Measurements from ENCODE around the gene KCNMB2. TPM values are rescaled to one million over a fixed set of nuclear protein-coding genes. Genes with fewer than 3 reads are reported as not detected.
"Not testable (repeated sequence)": the region's sequence is repeated elsewhere in the genome, so short reads cannot be mapped to it uniquely, and the experiment has no call there.

KCNMB2 gene
- total RNA-seq, 4 donors from 2014 or later: 0.82 TPM; not detected in 3

- intact Hi-C loops (cut with DNase I; ENCODE audit: low total_unique reads): no loop called here
- Histone ChIP-seq H3K27me3 (no peaks in the 10 kb centered on the region), H3K36me3 (no peaks in the 10 kb centered on the region), H3K4me1 (peaks cover 0 to 3% (median 1%) of the 10 kb centered on the region in 4 donors), H3K4me3 (no peak overlapping the region), H3K9me3 (no peaks in the 10 kb centered on the region), H3K27ac (no peak overlapping the region)
- in situ Hi-C loops (cut with MboI; ENCODE audit: low pct_ligation_motif_present in 1 of 4, low pct_unique_long_range_greater_than_20kb in 1 of 4, low sequenced_read_pairs in 3 of 4): no loop called here
- no peak for DNase-seq
- TF ChIP-seq CTCF (IDR thresholded peaks at IDR 0.05) (no peak), POLR2A (IDR thresholded peaks at IDR 0.05) (no peak), POLR2AphosphoS5 (IDR thresholded peaks at IDR 0.05) (no peak), EP300 (IDR thresholded peaks at IDR 0.05; ENCODE audit: low read depth) (no peak)
- WGBS, 2 donors (ENCODE audit: low coverage in 1 of 2): 69 to 81% methylated on average over 3 of the region's 3 CpGs
These were observed 200.1 kb downstream of the KCNMB2 start for GRCh38 chr3:178736300-178736699.

GRCh38 chr3:178739720-178740119 lies 203.5 kb downstream of the KCNMB2 start:
- TF ChIP-seq POLR2AphosphoS5 (IDR thresholded peaks at IDR 0.05): no peak
- no peak for TF ChIP-seq POLR2A (IDR thresholded peaks at IDR 0.05)
- no peak for TF ChIP-seq EP300 (IDR thresholded peaks at IDR 0.05; ENCODE audit: low read depth)
- no peak for TF ChIP-seq CTCF (IDR thresholded peaks at IDR 0.05)
- WGBS, 2 donors (ENCODE audit: low coverage in 1 of 2): 91% methylated on average over 3 of the region's 3 CpGs
- no peak for DNase-seq
- in situ Hi-C loops (cut with MboI; ENCODE audit: low pct_ligation_motif_present in 1 of 4, low pct_unique_long_range_greater_than_20kb in 1 of 4, low sequenced_read_pairs in 3 of 4): no loop called here
- no peak overlapping the region for H3K4me3 ChIP-seq
- no peaks in the 10 kb centered on the region for H3K27me3 ChIP-seq
- peaks cover 0 to 7% (median 2%) of the 10 kb centered on the region in 4 donors for H3K4me1 ChIP-seq
- no peak overlapping the region for H3K27ac ChIP-seq
- no peaks in the 10 kb centered on the region for H3K36me3 ChIP-seq
- no peaks in the 10 kb centered on the region for H3K9me3 ChIP-seq
- intact Hi-C loops (cut with DNase I; ENCODE audit: low total_unique reads): loop anchor here (10.0 kb wide), 1 partner anchor 1835 kb away; no protein-coding TSS in a partner anchor

DNA sequence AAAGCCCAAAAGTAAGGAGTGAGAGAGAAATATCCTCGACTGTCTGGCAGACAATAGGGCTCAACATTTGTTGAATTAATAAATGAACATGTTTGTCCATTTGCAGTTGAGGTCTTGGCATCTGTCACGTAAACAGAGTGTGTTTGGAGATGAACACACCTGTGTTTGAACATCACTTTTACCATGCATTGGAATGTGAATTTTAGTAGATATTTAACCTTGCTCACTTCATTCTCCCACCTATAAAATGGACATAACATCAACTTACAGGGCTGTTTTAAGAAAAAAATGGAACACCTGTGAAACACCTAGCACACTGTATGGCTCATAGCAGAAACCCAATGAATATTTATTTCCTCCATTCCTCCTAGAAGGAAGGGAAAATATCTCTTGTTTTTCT lies 204.8 kb downstream of the KCNMB2 start:
- Histone ChIP-seq H3K4me1 (peaks cover 0 to 7% (median 2%) of the 10 kb centered on the region in 4 donors), H3K27me3 (no peaks in the 10 kb centered on the region), H3K27ac (no peak overlapping the region), H3K4me3 (no peak overlapping the region), H3K36me3 (no peaks in the 10 kb centered on the region), H3K9me3 (no peaks in the 10 kb centered on the region)
- in situ Hi-C loops (cut with MboI; ENCODE audit: low pct_ligation_motif_present in 1 of 4, low pct_unique_long_range_greater_than_20kb in 1 of 4, low sequenced_read_pairs in 3 of 4): no loop called here
- no peak for DNase-seq
- no peak for TF ChIP-seq EP300 (IDR thresholded peaks at IDR 0.05; ENCODE audit: low read depth)
- TF ChIP-seq POLR2A (IDR thresholded peaks at IDR 0.05): no peak
- TF ChIP-seq POLR2AphosphoS5 (IDR thresholded peaks at IDR 0.05): no peak
- no peak for TF ChIP-seq CTCF (IDR thresholded peaks at IDR 0.05)
- WGBS, 2 donors (ENCODE audit: low coverage in 1 of 2): 44 to 68% methylated on average over 2 of the region's 2 CpGs
- intact Hi-C loops (cut with DNase I; ENCODE audit: low total_unique reads): loop anchor here (10.0 kb wide), 1 partner anchor 1836 kb away; no protein-coding TSS in a partner anchor

DNA sequence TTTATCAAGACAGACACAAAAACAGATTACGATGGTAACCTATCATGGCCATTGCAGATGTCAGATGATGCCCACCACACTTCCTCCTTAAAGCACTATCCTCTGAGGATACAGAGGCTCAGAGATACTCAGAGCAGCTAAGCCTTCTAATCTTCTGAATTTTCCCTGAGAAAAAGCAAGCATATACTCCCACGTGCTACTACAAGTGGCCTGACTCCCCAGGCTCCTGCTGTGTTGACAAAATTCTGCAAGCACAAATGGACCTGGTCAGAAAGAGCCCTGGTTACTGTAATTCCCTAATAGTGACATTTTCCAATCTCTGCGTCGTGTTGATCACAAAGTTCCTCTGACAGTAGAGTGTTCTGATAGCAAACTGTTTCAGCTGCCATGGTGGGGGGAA lies 207.1 kb downstream of the KCNMB2 start:
- Histone ChIP-seq H3K9me3 (no peaks in the 10 kb centered on the region), H3K27ac (no peak overlapping the region)

DNA sequence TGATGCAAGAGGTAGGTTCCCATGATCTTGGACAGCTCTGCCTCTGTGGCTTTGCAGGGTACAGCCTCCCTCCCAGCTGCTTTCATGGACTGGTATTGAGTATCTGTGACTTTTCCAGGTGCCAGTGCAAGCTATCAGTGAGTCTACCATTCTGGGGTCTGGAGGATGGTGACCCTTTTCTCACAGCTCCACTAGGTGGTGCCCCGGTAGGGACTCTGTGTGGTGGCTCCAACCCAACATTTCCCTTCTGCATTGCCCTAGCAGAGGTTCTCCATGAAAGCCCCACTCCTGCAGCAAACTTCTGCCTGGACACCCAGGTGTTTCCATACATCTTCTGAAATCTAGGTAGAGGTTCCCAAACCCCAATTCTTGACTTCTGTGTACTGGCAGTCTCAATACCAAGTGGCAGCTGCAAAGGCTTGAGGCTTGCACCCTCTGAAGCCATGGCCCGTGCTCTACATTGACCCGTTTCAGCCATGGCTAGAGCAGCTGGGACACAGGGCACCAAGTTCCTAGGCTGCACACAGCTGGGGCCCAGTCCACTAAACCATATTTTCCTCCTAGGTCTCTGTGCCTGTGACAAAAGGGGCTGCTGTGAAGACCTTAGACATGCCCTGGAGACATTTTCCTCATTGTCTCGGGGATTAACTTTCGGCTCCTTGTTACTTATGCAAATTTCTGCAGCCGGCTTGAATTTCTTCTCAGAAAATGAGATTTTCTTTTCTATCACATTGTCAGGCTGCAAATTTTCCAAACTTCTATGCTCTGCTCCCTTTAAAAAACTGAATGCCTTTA lies 209.8 kb downstream of the KCNMB2 start:
- H3K4me3 ChIP-seq; H3K27me3 ChIP-seq; H3K27ac ChIP-seq; H3K36me3 ChIP-seq; DNase-seq; H3K9me3 ChIP-seq; in situ Hi-C loops (cut with MboI; ENCODE audit: low pct_ligation_motif_present in 1 of 4, low pct_unique_long_range_greater_than_20kb in 1 of 4, low sequenced_read_pairs in 3 of 4): not testable (repeated sequence)
- intact Hi-C loops (cut with DNase I; ENCODE audit: low total_unique reads): loop anchor here (10.0 kb wide), 1 partner anchor 1841 kb away; no protein-coding TSS in a partner anchor
- WGBS, 2 donors (ENCODE audit: low coverage in 1 of 2): 69 to 71% methylated on average over 1 to 6 of the region's 6 CpGs
- H3K4me1 ChIP-seq: peaks cover 0 to 15% (median 6%) of the 10 kb centered on the region in 4 donors

More for the DNA sequence above, 207.1 kb downstream of the KCNMB2 start:
- H3K27me3 ChIP-seq: no peaks in the 10 kb centered on the region
- TF ChIP-seq POLR2AphosphoS5 (IDR thresholded peaks at IDR 0.05) (no peak), EP300 (IDR thresholded peaks at IDR 0.05; ENCODE audit: low read depth) (no peak), CTCF (IDR thresholded peaks at IDR 0.05) (no peak), POLR2A (IDR thresholded peaks at IDR 0.05) (no peak)
- H3K4me3 ChIP-seq: no peak overlapping the region
- 95% methylated on average over 4 of the region's 4 CpGs; no CpG with 5 or more reads in 1 of the 2 donors for WGBS, 2 donors (ENCODE audit: low coverage in 1 of 2)
- H3K4me1 ChIP-seq: peaks cover 0 to 7% (median 2%) of the 10 kb centered on the region in 4 donors
- DNase-seq: no peak
- in situ Hi-C loops (cut with MboI; ENCODE audit: low pct_ligation_motif_present in 1 of 4, low pct_unique_long_range_greater_than_20kb in 1 of 4, low sequenced_read_pairs in 3 of 4): no loop called here
- intact Hi-C loops (cut with DNase I; ENCODE audit: low total_unique reads): loop anchor here (10.0 kb wide), 1 partner anchor 1838 kb away; no protein-coding TSS in a partner anchor
- H3K36me3 ChIP-seq: no peaks in the 10 kb centered on the region

Measured in transverse colon (tissue), 4 donors.